M059J (cell line): Measurements from ENCODE around the gene ATOH8. TPM values are rescaled to one million over a fixed set of nuclear protein-coding genes. Genes with fewer than 3 reads are reported as not detected.
A peak's percentile ranks its signal among the peaks of the same experiment; 100 is the strongest.

Experiments used
- DNase-seq: peaks from one replicate; pipeline ENCODE4 v3.0.0-alpha.2; 2012; ENCODE audit warnings: low read depth
- total RNA-seq: library from RNA; depleted of rRNA; stranded (reverse); fragments of >200 nt; shearing (Covaris generic); gene quantifications from 2 replicates; pipeline ENCODE4 v1.2.3, GENCODE V29; 2014

ATOH8 gene
- total RNA-seq, 1 experiment from 2014 or later: 43.0 TPM

- no peak for DNase-seq
Observed at GRCh38 chr2:85736456-85737355, 17.1 kb upstream of the ATOH8 start.

GRCh38 chr2:85737481-85737880, 16.3 kb upstream of the ATOH8 start:
- DNase-seq: peak; percentile 72

GRCh38 chr2:85737961-85738360, 15.8 kb upstream of the ATOH8 start:
- DNase-seq: no peak

GRCh38 chr2:85740193-85740592, 13.6 kb upstream of the ATOH8 start:
- DNase-seq: no peak

GRCh38 chr2:85741211-85741832, 12.5 kb upstream of the ATOH8 start:
- DNase-seq: no peak

- peak; percentile 93 for DNase-seq
Observed at GRCh38 chr2:85741833-85742455, 11.8 kb upstream of the ATOH8 start.

GRCh38 chr2:85743304-85743978, 10.3 kb upstream of the ATOH8 start:
- DNase-seq: peak; percentile 88

GRCh38 chr2:85744055-85744454, 9.7 kb upstream of the ATOH8 start:
- DNase-seq: no peak

GRCh38 chr2:85744741-85745601, 8.8 kb upstream of the ATOH8 start:
- no peak for DNase-seq

- DNase-seq: no peak
Observed at GRCh38 chr2:85745619-85746018, 8.2 kb upstream of the ATOH8 start.

GRCh38 chr2:85746321-85747004, 7.3 kb upstream of the ATOH8 start:
- DNase-seq: no peak

GRCh38 chr2:85747441-85747840, 6.3 kb upstream of the ATOH8 start:
- no peak for DNase-seq

- DNase-seq: no peak
Observed at GRCh38 chr2:85748039-85748734, 5.6 kb upstream of the ATOH8 start.

- peak; percentile 40 for DNase-seq
Observed at GRCh38 chr2:85748985-85749875, 4.6 kb upstream of the ATOH8 start.

GRCh38 chr2:85750587-85751575, 2.9 kb upstream of the ATOH8 start:
- DNase-seq: peak; percentile 66

GRCh38 chr2:85751627-85752026, 2.2 kb upstream of the ATOH8 start:
- no peak for DNase-seq

GRCh38 chr2:85753035-85753524, 711 bp upstream of the ATOH8 start:
- no peak for DNase-seq
